HG02938 (cell line): ENCODE data around the gene CYSLTR1.
"Not testable (repeated sequence)": the region's sequence is repeated elsewhere in the genome, so short reads cannot be mapped to it uniquely, and the experiment has no call there.

Source experiments
- ATAC-seq: cut with Tn5 transposase; IDR thresholded peaks from one replicate; pipeline ENCODE4 v1.9.1; 2021; ENCODE audit warnings: mild to moderate bottlenecking, moderate library complexity; ENCODE audit not compliant: unreplicated experiment

Gene CYSLTR1, protein sequence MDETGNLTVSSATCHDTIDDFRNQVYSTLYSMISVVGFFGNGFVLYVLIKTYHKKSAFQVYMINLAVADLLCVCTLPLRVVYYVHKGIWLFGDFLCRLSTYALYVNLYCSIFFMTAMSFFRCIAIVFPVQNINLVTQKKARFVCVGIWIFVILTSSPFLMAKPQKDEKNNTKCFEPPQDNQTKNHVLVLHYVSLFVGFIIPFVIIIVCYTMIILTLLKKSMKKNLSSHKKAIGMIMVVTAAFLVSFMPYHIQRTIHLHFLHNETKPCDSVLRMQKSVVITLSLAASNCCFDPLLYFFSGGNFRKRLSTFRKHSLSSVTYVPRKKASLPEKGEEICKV

DNA sequence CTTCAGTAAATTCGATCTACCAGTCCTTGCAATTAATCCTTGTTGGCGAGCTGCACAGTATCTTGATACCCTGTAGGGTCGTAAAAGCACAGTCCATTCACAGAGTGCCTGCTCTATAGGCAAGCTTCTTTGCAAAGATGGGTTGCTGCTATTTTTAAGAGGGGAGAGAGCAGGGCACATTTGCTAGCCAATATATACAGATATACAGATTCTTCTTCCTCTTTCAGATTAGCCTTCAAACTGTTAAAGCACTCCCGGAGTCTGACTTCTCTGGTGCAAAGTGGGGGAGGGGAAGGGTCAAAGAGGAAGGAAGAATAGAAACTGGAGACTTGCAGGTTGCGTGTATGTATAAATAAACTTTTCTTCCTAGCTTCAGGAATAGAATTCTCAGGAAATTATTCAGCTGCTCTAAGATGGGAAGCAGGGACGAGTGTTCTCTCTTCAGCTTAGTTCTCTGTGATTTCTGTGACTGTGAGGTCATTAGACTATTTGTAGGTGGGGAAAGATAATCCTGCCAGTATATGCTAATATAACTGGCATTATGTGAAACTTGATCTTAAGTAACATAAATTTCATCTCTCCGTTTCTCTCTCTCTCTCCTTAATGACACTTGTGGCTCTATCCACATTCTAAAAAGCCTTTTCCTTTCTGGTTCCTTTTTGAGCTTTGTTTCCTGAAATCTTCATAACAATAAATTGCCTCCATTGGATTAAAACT is at the start of gene CYSLTR1:
TSS of gene CYSLTR1 (minus strand) at position 242 of the 717 bp plus-strand sequence. CDS start 53,865 bp downstream, outside the sequence.
- ATAC-seq, result peak; percentile 33

GRCh38 chrX:78377186-78377585 is 49.8 kb upstream of the CYSLTR1 start:
- ATAC-seq, result no peak

DNA sequence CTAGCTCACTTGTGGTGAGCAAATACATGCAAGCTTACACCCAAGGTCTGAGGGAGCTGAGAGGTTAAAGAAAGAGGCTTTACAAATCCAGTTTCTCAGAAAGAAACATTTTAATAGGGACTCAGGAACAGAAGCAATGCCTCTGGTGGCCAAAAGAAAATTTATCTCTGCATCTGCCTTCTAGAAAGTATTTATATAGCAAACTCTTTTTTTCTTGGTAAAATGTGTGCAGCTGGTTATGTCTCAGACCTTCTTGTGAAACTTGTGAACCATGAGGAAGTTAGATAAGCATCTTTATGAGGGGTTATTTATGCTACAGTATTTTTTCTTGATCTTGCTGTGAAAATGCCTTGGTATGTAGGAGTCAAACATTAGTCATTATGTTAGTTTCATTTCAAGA is 48.5 kb upstream of the CYSLTR1 start:
- ATAC-seq, result peak; percentile 54

- no peak for ATAC-seq
Measured at GRCh38 chrX:78366576-78366975, 39.2 kb upstream of the CYSLTR1 start.

- ATAC-seq, result no peak
Measured at GRCh38 chrX:78357342-78358055, 30.1 kb upstream of the CYSLTR1 start.

DNA sequence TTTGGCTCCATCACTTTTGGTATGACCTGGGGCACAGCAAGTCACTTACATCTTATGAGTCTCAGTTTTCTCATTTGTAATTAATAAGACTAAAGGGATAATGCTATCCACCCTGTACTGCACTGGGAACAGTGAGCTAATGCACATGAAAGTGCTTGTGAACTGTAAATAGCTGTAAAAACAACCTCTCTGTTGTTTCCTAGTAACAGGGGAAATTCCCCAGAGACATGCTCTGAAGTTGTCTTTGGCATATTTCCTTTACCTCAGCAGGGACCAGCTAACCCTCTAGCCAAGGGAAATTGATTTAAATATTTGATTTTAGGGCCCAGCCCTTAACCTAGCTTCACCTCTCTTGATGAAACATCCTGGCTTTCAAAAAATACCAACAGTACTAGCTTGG is 6.1 kb upstream of the CYSLTR1 start:
- peak; percentile 62 for ATAC-seq

- no peak for ATAC-seq
Measured at GRCh38 chrX:78331708-78332107, 4.3 kb upstream of the CYSLTR1 start.

GRCh38 chrX:78330540-78330939 is 3.1 kb upstream of the CYSLTR1 start:
- ATAC-seq, result no peak

- ATAC-seq, result no peak
Measured at GRCh38 chrX:78330068-78330467, 2.7 kb upstream of the CYSLTR1 start.

DNA sequence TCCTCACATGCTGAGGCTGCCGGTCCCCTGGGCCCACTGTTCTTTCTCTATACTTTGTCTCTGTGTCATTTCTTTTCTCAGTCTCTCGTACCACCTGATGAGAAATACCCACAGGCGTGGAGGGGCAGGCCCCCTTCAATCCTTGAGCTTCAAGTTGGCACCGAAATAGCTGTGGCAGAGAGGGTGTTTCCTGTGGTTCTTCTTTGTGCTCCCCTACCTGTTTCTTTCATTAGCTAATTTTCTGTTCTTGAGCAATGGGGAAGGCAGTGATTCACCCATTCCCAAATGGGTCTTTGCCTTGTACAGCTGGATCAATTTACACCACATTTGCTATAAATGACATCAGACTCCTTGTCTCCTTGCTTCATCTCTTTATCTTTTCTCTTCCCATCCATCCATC is 2.1 kb upstream of the CYSLTR1 start:
- ATAC-seq, result no peak

DNA sequence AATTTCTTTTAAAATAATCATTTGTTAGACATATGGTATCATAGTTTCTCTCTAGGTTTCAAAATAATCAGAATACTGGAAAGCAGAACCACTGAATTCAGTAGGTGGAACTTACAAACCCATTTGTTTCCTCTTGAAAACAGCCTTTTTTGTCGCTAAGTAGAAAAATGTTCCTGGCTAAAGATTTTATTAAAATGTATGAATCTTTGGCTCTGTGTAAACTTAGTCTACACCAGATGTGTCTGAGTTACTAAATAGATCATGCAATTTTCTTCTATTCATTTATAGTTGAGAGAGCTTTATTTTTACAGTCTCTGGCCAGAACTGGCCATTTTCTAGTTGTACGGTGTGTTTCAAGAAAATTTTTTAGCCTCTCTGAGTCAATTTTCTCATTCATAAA is 1.0 kb downstream of the CYSLTR1 start:
- no peak for ATAC-seq

GRCh38 chrX:78322863-78323262 is 4.5 kb downstream of the CYSLTR1 start:
- no peak for ATAC-seq

GRCh38 chrX:78321809-78322208 is 5.6 kb downstream of the CYSLTR1 start:
- ATAC-seq, result peak; percentile 90

GRCh38 chrX:78316265-78316664 is 11.1 kb downstream of the CYSLTR1 start:
- ATAC-seq, result no peak

- no peak for ATAC-seq
Measured at GRCh38 chrX:78315745-78316144, 11.7 kb downstream of the CYSLTR1 start.

- ATAC-seq, result no peak
Measured at GRCh38 chrX:78314561-78314960, 12.8 kb downstream of the CYSLTR1 start.

DNA sequence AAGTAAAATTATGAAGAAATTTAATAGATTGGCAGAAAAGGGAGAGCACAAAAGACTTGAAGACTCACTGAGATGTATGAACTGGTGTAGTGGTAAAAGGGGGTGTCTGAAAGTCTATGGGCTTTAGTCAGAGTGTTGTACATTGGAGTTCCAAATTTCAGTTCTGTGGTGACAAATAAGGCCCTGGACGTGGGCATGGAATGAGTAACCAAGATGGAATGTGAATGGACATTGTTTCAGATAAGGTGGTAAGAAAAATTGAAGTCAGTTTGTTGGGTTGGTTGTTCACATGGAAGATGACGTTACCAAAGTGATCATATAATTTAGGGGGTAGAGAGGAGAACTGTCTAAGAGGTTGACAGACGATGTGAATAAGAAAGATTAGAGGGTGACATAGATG is 13.9 kb downstream of the CYSLTR1 start:
- ATAC-seq, result no peak

- no peak for ATAC-seq
Measured at GRCh38 chrX:78307665-78308064, 19.7 kb downstream of the CYSLTR1 start.

DNA sequence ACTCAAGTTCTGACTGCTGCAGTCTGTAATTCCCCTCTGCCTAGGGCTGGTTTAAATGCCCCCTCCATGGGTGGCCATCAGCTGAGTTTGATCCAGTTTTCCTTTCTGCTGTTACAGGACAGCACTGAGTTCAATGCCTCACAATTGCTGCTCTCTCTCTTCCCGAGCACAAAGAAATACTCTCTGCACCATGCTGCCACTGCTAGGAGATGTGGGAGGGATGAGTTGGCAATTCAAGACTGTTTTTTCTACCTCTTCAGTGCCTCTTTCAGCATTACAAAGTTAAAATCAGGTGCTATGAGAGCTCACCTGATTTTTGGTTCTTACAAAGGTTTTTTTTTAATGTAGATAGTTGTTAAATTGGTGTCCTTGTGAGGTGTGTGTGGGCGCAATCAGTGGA is 24.3 kb downstream of the CYSLTR1 start:
- no peak for ATAC-seq

- ATAC-seq, result not testable (repeated sequence)
Measured at GRCh38 chrX:78300933-78301332, 26.5 kb downstream of the CYSLTR1 start.

DNA sequence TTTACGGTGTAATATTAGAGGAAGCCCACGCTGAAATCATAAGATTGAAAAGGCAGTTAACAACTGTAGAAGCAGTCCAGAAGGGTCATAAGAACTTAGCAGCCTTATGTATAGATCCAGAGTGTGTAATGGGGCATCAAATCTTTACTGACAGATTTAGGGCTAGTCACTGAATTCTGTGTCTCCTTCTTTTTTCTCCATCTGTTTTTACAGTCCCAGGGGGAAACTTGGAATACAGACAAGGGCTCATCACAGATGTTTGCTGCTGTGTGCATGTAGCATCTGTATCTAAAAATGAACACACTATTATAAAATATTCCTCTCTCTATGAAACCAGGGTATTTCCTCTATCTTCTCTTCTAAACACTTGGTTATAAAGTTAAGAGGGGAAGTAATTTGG is 43.9 kb downstream of the CYSLTR1 start:
- no peak for ATAC-seq

DNA sequence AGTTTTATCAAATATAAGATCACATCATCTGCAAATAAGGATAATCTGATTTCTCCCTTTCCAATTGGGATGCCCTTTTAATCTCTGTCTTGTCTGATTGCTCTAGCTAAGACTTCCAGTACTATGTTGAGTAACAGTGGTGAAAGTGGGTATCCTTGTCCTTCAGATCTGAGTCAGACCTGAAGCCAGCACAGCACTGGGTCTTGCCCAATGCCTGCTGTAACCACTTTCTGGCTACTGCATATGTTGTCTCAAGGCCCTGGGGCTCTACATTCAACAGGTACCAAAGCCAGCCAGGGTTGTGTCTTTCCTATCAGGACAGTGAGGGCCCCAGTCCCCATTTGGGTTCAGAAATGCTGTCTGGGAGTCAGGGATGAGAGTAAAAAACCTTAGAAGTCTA is 90.3 kb downstream of the CYSLTR1 start:
- ATAC-seq, result no peak
